NCI-H146 (cell line): ENCODE results near the gene SEMA6D.

Experiments
- DNase-seq: peaks from one replicate; lab custom pipeline; 2025; lab: John Stamatoyannopoulos, UW

SEMA6D gene

DNA sequence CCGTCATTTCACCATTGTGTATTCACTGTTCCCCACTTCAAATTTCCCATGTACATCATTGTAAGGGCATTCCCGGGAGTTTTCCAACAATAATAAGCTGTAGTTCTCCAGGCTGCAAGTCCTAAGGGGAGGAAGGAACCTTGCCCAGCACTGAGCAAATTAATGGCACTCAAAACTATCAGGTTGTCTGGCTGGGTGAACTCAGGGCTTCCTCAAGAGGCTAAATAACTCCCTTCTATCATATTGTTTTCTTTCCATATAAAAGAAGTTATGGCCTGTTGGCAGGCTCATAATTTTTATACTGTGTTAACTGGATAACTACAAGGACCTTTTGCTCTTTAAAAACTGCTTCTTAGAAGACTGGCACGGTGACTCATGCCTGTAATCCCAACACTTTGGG lies 71.4 kb downstream of the SEMA6D start:
- DNase-seq: no peak

DNA sequence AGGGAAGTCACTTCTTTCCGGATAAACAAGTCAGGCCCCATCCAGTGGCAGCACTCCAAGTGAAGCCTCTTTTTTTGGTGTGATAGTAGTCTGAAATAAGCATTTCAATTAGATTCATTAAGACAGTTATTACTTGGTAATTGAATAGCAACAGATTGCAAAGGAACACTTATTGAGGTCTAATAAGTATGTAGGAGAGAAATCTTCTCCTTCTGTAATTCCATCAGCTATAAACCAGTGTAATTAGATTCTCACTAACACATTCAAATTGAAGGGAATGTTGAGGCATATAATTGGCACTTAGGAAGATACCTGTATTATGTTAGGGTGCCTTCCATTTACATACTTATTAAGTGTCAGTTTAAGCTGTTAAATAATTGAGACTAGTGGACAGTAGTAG lies 73.9 kb downstream of the SEMA6D start:
- DNase-seq: no peak

DNA sequence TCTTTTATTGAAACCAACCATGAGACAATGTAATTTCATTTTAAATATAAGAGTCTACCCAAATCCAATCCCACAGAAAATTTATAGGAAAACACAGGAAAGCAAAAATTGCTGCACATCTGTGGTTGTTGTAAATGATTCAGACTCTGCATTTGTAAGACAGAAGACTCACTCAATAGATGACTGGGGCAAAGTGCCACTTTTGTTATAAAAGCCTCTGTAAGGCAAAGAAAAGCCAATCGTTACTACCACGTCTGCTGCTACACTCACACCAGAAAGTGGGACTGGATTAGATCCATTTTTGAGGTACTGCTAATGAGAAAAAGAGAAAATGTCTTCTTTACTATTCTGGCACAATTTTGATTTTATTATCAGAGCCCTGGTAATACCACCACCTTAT lies 74.9 kb downstream of the SEMA6D start:
- DNase-seq: no peak

- no peak for DNase-seq
Measured at GRCh38 chr15:47794252-47794914, 77.1 kb downstream of the SEMA6D start.

DNA sequence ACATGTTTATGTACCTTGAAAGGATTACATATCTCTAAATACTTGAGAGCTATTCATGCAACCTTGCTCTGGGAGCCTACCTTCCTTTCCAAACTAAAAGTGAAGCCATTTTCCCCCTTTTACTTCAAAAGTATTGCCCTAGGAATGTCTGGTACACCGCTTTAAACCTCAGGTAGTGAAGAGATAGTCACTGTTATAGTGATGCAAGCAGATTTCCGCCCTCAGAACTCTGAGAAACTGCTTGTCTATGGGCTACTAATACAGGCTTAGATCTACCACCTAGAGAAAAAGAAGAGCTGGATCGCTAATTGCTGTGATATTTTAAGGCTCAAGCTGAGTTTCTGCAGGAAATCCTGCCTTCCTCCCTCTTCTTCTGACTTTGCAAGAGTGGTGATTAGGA lies 78.6 kb downstream of the SEMA6D start:
- no peak for DNase-seq

- no peak for DNase-seq
Measured at GRCh38 chr15:47796339-47796738, 79.0 kb downstream of the SEMA6D start.

GRCh38 chr15:47796830-47797229 lies 79.5 kb downstream of the SEMA6D start:
- DNase-seq: no peak

DNA sequence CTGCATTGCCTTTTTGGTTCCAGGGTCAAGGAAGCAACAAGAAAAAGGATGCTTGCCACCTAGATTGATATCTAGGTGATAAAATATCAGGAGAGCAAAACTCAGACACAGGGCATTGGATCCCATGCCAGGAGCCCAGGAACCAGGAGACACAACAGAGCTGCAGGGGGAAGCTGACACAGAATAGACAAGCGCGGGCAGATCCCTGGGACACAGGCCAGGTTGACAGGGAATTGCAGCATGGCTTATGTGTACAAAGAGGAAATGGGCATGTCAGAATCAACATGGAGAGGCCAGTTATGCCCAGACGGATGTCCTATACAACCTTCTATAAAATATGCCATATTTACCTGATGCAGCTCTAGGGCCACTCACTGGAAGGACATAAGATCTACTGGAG lies 84.2 kb downstream of the SEMA6D start:
- no peak for DNase-seq

DNA sequence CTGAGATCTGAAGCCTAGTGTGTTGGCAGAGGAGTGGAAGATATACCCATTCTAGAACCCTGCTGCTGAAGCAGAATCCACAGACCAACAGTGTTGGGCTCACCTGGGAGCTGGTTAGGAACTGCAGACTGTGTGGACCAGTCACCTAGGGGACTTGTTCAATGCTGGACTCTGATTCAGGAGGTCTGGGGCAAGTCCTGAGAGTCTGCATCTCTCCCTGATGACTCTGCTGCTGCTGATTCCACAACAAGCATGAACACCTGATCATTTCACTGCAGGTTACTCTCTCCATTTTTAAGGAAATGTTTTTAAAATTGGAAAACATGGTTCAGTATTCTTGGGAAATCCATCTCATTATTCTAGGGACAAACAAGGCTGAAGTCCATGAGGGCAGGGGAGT lies 84.9 kb downstream of the SEMA6D start:
- DNase-seq: no peak

DNA sequence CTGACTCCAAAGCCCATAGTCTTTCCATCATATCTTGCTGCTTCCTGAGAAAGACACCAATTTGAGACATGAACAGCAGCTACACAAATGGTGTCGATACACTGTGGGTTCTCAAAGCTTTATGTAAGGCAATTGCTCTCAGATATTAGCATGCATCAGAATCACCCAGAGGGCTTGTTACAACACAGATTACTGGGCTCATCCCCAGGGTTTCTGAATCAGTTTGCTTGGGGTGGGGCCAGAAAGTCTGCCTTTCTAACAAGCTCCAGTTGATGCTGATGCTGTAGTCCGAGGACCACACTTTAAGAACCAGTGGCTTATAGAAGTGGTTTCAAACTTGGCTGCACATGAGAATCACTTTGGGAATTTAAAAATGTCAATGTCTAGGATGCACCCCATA lies 86.5 kb downstream of the SEMA6D start:
- DNase-seq: no peak

DNA sequence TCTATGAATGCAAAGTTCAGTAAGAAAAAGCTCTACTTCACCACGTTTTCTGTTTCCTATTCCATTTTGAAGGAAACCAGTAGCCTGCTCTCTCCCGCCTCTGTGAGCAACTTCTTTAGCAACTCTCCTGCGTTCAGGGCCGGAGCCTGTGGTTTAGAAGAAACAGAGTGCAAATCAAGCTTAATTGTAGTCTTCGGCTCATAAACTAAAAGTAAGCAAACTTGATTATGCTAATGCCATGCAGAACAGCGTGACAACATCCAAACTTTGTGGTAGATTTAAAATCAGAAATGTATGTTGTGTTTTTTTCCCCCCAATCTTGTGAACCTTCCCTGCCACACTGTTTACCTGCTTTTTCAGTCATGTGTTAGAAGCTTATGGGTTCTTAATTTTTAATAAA lies 87.4 kb downstream of the SEMA6D start:
- no peak for DNase-seq

GRCh38 chr15:47806008-47806407 lies 88.7 kb downstream of the SEMA6D start:
- no peak for DNase-seq

DNA sequence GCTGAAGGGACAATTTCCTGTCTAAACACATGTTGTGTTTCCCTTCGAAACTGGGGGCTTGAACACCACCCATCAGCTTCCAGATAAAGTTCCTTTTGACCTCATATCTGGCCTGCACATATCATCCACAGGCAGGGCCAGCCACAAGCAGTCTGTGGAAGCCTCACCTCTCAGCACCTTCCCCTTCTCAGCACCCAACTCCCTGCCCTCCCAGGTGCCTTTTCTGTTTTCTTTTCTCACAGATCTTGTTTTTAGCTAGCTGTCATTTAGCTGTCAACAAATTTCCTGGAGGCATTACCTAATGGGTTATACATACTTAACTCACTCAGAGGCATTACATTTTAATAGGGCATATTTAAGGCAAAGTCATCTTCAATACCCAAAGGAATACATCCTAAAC lies 93.9 kb downstream of the SEMA6D start:
- DNase-seq: no peak

DNA sequence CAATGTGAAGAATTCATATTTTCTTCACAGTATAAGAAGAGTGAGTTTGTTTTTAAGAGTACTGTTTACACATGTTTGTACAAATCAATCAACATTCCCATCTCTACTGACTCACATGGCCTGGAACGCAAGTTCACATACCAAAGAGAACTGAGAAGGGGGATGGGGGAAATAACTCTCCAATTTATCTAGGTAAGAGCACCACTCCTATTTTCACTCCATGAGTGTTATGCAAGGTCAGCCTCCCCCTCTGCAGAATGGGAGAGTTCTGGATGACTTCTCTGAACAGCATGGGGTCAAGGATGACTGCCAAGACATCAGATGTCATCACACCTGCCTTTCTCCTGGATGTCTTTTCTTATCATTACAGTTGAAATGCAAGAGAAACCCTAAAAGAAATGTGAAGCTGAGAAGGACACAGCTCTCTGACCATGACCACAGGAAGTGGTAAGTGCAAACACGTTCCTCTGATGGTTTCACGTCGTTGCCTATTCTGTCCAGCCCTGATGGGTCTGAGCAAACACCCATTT lies 95.2 kb downstream of the SEMA6D start:
- no peak for DNase-seq

DNA sequence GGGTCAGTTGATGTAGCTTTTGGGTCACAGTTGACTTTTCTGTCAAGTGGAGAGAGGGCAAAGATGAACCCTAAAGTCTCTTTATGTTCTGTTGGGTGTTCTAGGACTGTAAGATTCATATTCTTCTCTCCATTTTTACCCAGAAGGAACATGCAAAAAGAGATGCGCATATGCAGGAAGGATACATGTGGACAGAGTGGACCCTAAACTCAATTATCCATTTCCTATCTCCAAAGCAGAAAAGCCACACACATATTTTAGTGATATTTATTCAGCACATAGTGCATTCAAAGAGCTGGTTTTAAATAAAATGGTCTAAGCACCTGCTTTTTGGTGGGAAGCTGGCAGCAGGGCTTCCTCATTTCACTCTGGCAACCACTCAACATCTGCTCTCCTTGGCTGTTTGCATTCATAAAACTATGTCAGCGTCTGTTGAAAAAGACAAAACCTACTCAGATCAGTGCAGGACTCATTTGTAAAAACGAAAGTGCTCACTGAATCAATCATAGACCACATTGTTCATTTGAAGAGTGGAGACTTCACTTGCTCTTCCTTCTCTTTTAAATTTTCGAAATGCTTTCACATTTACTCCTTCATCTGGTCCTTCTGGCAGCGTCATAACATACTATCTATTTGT lies 96.6 kb downstream of the SEMA6D start:
- no peak for DNase-seq

- no peak for DNase-seq
Measured at GRCh38 chr15:47814620-47815019, 97.3 kb downstream of the SEMA6D start.

- DNase-seq: no peak
Measured at GRCh38 chr15:47817969-47818548, 100.8 kb downstream of the SEMA6D start.

DNA sequence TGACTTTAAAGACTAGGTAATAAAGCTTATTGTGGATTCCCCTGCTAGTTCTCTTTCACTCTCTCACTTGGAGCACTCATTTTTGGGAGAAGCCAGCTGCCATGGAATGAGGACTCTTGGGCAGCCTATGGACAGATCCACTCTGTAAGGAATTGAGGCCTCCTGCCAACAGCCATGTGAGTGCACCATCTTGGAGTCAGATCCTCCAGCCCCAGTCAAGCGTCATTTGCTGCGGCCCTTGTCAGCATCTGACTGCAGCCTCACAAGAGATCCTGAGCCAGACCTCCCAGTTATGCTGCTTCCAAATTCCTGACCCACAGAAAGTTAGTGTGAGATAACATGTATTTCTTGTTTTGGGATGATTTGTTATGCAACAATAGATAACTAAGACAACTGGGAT lies 101.9 kb downstream of the SEMA6D start:
- no peak for DNase-seq

DNA sequence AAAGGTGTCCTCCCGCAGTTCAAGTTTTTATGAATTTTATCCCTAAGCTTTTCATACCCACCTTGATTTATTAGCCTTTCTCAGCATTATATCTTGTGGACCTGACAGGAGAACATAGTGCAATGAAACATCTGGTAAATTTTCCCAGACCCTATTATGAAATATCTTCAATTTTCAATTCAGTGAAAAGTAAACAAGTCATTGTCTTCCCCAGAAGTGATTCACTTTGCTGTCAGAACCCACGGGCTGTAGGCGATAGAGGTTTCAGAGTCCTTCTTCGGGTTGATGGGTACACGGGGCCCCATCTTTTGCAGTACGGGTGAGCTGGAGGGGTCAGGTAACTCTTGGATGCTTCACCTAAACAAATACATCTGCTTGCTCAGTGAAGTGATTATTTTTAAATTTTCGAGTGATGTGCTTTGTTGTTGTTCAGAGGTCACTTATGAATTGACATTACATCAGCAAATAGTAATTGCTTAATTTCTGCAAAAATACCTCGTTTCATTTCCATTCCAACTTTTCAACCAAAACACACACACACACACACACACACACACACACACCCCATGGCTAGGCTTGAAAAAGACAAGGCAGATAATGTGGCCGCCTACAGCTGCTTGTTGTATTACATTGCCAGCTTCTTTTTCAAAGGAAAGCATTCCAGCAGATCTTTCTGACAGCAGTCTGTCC lies 102.9 kb downstream of the SEMA6D start:
- no peak for DNase-seq

DNA sequence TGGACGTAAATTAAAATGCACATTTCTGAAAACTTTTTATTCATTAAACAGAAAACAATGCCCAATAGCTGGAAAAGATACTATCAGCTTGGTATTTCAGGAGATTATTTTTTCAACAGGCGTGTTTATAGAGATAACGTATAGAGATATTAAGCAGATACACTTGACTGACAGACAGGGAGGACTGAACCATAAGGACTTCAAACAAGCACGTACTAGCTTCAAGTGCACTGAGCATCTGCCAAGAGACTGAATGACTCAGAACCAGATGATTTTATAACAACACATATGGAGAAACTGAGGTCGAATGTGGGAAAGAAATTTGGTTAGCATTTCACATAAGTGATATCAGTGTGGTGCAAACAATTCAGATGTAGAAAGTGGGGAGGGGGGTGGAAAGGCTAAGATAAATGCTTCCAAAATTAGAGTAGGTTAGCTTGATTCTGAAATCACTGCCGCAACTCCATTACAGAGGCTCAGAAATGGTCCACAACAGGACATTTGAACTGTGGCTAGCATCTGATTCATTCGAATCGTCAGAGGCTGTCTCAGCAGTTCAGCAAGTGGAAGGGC lies 103.5 kb downstream of the SEMA6D start:
- DNase-seq: no peak

- no peak for DNase-seq
Measured at GRCh38 chr15:47822048-47822447, 104.7 kb downstream of the SEMA6D start.
